K562 (cell line): ENCODE results near the gene LRRC8A. TPM values are rescaled to one million over a fixed set of nuclear protein-coding genes. Genes with fewer than 3 reads are reported as not detected.
A peak's percentile ranks its signal among the peaks of the same experiment; 100 is the strongest.

Experiments used
- ATAC-seq: fragments of 200-7000 bp; cut with Tn5 transposase; 3 replicates; pipeline ENCODE4 v1.9.1; 2020; ENCODE audit warnings: moderate library complexity
- BruUV-seq: library from RNA; stranded (reverse); fragments of 400-500 nt; replicated peaks from 2 replicates; lab custom pipeline; 2021; lab: Mats Ljungman, UMichigan
- CTCF ChIA-PET: fragments of 300-600 bp; formaldehyde crosslinking; extraction: SDS; loops from one replicate; lab custom pipeline; 2021; ENCODE audit warnings: low intra/inter-chr PET ratio; lab: Yijun Ruan, JAX
- POLR2A ChIA-PET: fragments of 300-600, 350-650 bp; sonication (Branson Sonifier 250); formaldehyde crosslinking; extraction: SDS; loops from one replicate; lab custom pipeline; 2021; ENCODE audit warnings: antibody characterized with exemption, inconsistent platforms; lab: Yijun Ruan, JAX
- DNase-seq, 4 experiments: peaks; one replicate each; pipeline versions ENCODE4 v3.0.0 to v3.0.0-alpha.2; 2011 to 2018; ENCODE audit warnings: low spot score in 3 of 4, mixed read lengths in 3 of 4; ENCODE audit errors: extremely low read depth in 1 of 4
- FAIRE-seq: peaks from 2 replicates; lab custom pipeline; 2011; peaks lifted over from hg19 to GRCh38; lab: Jason Lieb, UNC
- H2AFZ ChIP-seq: 2 replicates; pipeline ENCODE4 v1.6.0; 2011; ENCODE audit warnings: low read depth, low read length, control low read depth, inconsistent platforms
- H3K27ac ChIP-seq: fragments of 200-600 bp; 3 replicates; pipeline ENCODE4 v1.8.0; 2011; ENCODE audit warnings: low read depth, mild to moderate bottlenecking, control low read depth, inconsistent platforms, low read length, moderate library complexity, mixed read lengths; ENCODE audit errors: extremely low read depth
- H3K27me3 ChIP-seq, 2 experiments: fragments of 300-600 bp in 1 of 2; 2 replicates in 1 of 2; 3 replicates in 1 of 2; pipeline versions ENCODE4 v1.6.0 to v1.8.0; 2011; ENCODE audit warnings: inconsistent platforms in 2 of 2, low read length in 2 of 2, mild to moderate bottlenecking in 1 of 2, mixed read lengths in 1 of 2, moderate library complexity in 1 of 2; ENCODE audit not compliant: control insufficient read depth in 2 of 2, insufficient read depth in 2 of 2
- H3K36me3 ChIP-seq: fragments of 300-600 bp; 3 replicates; pipeline ENCODE4 v1.8.0; 2011; ENCODE audit warnings: mild to moderate bottlenecking, low read length, inconsistent platforms; ENCODE audit not compliant: control insufficient read depth, insufficient read depth
- H3K4me1 ChIP-seq, 2 experiments: fragments of 200-600 bp in 1 of 2; replicated peaks in 1 of 2; 2 replicates in 1 of 2; 3 replicates in 1 of 2; pipeline versions ENCODE4 v1.5.1 to v1.8.0; 2011; ENCODE audit warnings: inconsistent platforms in 2 of 2, low read length in 2 of 2, mild to moderate bottlenecking in 1 of 2, mixed read lengths in 1 of 2, moderate library complexity in 1 of 2; ENCODE audit not compliant: control insufficient read depth in 2 of 2, insufficient read depth in 2 of 2
- H3K4me2 ChIP-seq: 2 replicates; pipeline ENCODE4 v1.6.1; 2011; ENCODE audit warnings: low read length, control low read depth, inconsistent platforms, mixed read lengths; ENCODE audit not compliant: insufficient read depth
- H3K4me3 ChIP-seq: fragments of 200-600 bp; sonication (generic), shearing (Covaris generic); 2 replicates; pipeline ENCODE4 v1.5.1; 2016; ENCODE audit warnings: control low read depth, inconsistent platforms
- H3K79me2 ChIP-seq: fragments of 200-600 bp; 3 replicates; pipeline ENCODE4 v1.8.0; 2011; ENCODE audit warnings: low read length, inconsistent platforms; ENCODE audit not compliant: control insufficient read depth, insufficient read depth
- H3K9ac ChIP-seq, 2 experiments: 2 replicates each; pipeline versions ENCODE4 v1.6.0 to v1.6.1; 2011; ENCODE audit warnings: low read depth in 2 of 2, low read length in 2 of 2, control low read depth in 1 of 2, inconsistent platforms in 1 of 2, mild to moderate bottlenecking in 1 of 2, mixed read lengths in 1 of 2; ENCODE audit not compliant: insufficient read depth in 1 of 2
- H3K9me1 ChIP-seq: one replicate; pipeline ENCODE4 v1.6.0; 2011; ENCODE audit warnings: inconsistent platforms, mild to moderate bottlenecking, low read length, moderate library complexity; ENCODE audit not compliant: control insufficient read depth, insufficient read depth
- H3K9me3 ChIP-seq: replicated peaks from 2 replicates; pipeline ENCODE4 v1.5.1; 2011; ENCODE audit warnings: low read depth, low read length, inconsistent platforms; ENCODE audit not compliant: control insufficient read depth, insufficient read depth
- H4K20me1 ChIP-seq: replicated peaks from 2 replicates; pipeline ENCODE4 v1.6.1; 2011; ENCODE audit warnings: low read length, inconsistent platforms, mixed read lengths; ENCODE audit not compliant: control insufficient read depth, insufficient read depth
- FOXK1 ChIP-seq: sonication (generic); formaldehyde crosslinking; IDR thresholded peaks from 2 replicates; pipeline ENCODE4 v1.8.0; 2022; ENCODE audit warnings: missing genetic modification reagents, mild to moderate bottlenecking, borderline replicate concordance
- RBFOX2 ChIP-seq: fragments of 200-400 bp; formaldehyde crosslinking; IDR thresholded peaks from 2 replicates; pipeline ENCODE4 v1.6.1; 2017; ENCODE audit warnings: low read depth, mild to moderate bottlenecking, low read length, moderate library complexity
- SREBF2 ChIP-seq: sonication (generic); formaldehyde crosslinking; IDR thresholded peaks from 2 replicates; pipeline ENCODE4 v1.4.0; 2020; ENCODE audit warnings: mild to moderate bottlenecking, missing genetic modification reagents
- ZKSCAN3 ChIP-seq: fragments of 250-450 bp; sonication (Bioruptor Pico); IDR thresholded peaks from 2 replicates; pipeline ENCODE4 v1.4.0; 2020
- ZNF121 ChIP-seq: sonication (generic); formaldehyde crosslinking; conservative IDR thresholded peaks from 2 replicates; pipeline ENCODE4 v1.8.0; 2022; ENCODE audit warnings: missing genetic modification reagents
- ZNF408 ChIP-seq: fragments of 250-450 bp; sonication (Bioruptor Pico); IDR thresholded peaks from 2 replicates; pipeline ENCODE4 v1.4.0; 2020; ENCODE audit warnings: low read depth, mild to moderate bottlenecking, moderate library complexity
- WGBS: fragments of 100-300 bp; shearing (Covaris generic); methylation state at CpG from one replicate; pipeline ENCODE4 v1.1.6; 2016; ENCODE audit warnings: low coverage, mixed read lengths; ENCODE audit not compliant: insufficient coverage; ENCODE audit errors: missing lambda C conversion rate; 5-methylcytosine and 5-hydroxymethylcytosine counted together
- in situ Hi-C: fragments of 300-500 bp; cut with MboI; formaldehyde crosslinking; loops from 4 replicates; pipeline ENCODE4 v1.15.0; 2018; ENCODE audit warnings: inconsistent platforms, mixed read lengths
- intact Hi-C: fragments of 100-400 bp; cut with micrococcal nuclease; formaldehyde crosslinking; loops from 2 replicates; pipeline ENCODE4 v1.14.2; 2022
- polyA plus RNA-seq, 8 experiments: library from polyadenylated mRNA; depleted of rRNA in 4 of 8; stranded (reverse) in 5 of 8; unstranded in 3 of 8; fragments of >200 nt; fragmentation: Nextera tagmentation in 2 of 8; fragmentation: Illumina TruSeq in 1 of 8; extraction: Ambion mirVana in 2 of 8; extraction: Trizol in 1 of 8; gene quantifications; 2 replicates each; pipeline versions ENCODE4 v1.2.1 to v1.2.3, GENCODE V29; 2011 to 2014; ENCODE audit warnings: inconsistent platforms in 1 of 8, missing spikeins in 1 of 8
- total RNA-seq, 7 experiments: library from RNA; depleted of rRNA in 6 of 7; stranded (reverse); fragments of >200 nt in 6 of 7; fragmentation: Illumina TruSeq in 2 of 7; extraction: Trizol in 2 of 7; gene quantifications; 2 replicates each; pipeline versions ENCODE4 v1.2.1 to v1.2.3, GENCODE V29; 2011 to 2021; ENCODE audit warnings: low replicate concordance in 1 of 7
- TF ChIP-seq, protein P1 (sequence below): fragments of 250-450 bp; sonication (Bioruptor Pico); IDR thresholded peaks from 2 replicates; pipeline ENCODE4 v1.4.0; 2020

LRRC8A gene
- total and polyA plus RNA-seq, 9 of the 15 experiments (the other 6 are each of a cell fraction or from before 2014, with no cell fraction given) = 2.9 to 24.7 (median 8.9) TPM

DNA sequence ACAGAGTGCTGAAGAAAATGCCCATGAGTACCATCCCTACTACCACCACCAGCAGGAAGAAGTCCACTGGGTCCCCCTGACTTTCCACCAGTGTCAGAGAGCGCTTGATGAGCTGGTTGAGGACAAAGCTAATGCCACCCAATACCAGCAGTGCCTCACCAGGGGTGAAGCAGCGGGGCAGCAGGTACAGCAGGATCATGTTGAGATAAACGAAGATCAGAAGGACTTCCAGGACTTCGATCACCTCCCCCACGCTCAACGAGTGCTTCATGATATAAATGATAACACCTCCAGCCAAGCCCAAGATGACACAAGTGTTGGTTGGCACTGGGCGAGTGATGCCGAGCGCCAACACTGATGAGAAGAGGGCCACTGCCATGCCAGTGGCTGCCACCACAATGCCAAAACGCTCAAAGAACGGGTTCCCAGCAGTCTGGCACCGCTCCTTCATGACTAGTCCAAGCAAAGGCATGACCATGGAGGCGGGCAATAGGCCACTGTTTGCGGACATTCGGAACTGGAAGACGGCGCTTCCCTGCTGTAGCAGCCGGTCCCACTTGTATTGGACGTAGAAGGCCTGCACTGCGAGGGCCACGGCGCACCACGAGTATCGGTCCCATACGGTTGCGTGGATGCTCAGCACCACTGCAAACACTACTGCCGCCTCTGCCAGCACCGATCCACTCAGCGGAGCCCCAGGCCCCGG lies 64.8 kb downstream of the LRRC8A start:
- Histone ChIP-seq H3K27me3 (no peaks in the 10 kb centered on the region), H3K4me1 (peaks cover 25 to 42% of the 10 kb centered on the region in 2 experiments), H3K9ac (peak overlapping the region; percentile 92 to 94), H3K79me2 (peaks cover 55% of the 10 kb centered on the region), H3K36me3 (peaks cover 42% of the 10 kb centered on the region), H2AFZ (peak overlapping the region; percentile 89), H3K9me1 (no peaks in the 10 kb centered on the region), H3K4me2 (peak overlapping the region; percentile 97), H4K20me1 (no peaks in the 10 kb centered on the region), H3K9me3 (no peaks in the 10 kb centered on the region), H3K27ac (peak overlapping the region; percentile 90), H3K4me3 (peak overlapping the region; percentile 78)
- TSS peak; percentile 83 for BruUV-seq
- ChIA-PET CTCF (no interaction called here), POLR2A (no interaction called here)
- in situ Hi-C loops = no loop called here
- ATAC-seq (peak; percentile 42), DNase-seq (peak in 2 of 4 experiments; percentile 32 to 52)
- intact Hi-C loops = no loop called here
- 8% methylated on average over 30 of the region's 30 CpGs for WGBS
- TF ChIP-seq RBFOX2 (no peak), SREBF2 (CRISPR knock-in tag) (0 out of 2 replicates have a peak, but pooled peaks have one; percentile 25), ZKSCAN3 (CRISPR knock-in tag) (no peak), FOXK1 (peak; percentile 48; the same call in 1 of the 2 replicates), ZNF408 (CRISPR knock-in tag) (no peak), ZNF121 (CRISPR knock-in tag) (peak; percentile 28; the same call in 1 of the 2 replicates)
- TF ChIP-seq, protein P1, sequence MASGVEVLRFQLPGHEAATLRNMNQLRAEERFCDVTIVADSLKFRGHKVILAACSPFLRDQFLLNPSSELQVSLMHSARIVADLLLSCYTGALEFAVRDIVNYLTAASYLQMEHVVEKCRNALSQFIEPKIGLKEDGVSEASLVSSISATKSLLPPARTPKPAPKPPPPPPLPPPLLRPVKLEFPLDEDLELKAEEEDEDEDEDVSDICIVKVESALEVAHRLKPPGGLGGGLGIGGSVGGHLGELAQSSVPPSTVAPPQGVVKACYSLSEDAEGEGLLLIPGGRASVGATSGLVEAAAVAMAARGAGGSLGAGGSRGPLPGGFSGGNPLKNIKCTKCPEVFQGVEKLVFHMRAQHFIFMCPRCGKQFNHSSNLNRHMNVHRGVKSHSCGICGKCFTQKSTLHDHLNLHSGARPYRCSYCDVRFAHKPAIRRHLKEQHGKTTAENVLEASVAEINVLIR (CRISPR knock-in tag) = no peak
- TF ChIP-seq, all 486 proteins: peak for 3
- no peak for FAIRE-seq
